Activated T-cell treated with anti-CD3 and anti-CD28 coated beads for 4 hours (primary cell): ENCODE measurements around the gene GABRR2.
"Not testable (repeated sequence)": the region's sequence is repeated elsewhere in the genome, so short reads cannot be mapped to it uniquely, and the experiment has no call there.

ENCODE experiments used
- DNase-seq: peaks from one replicate; pipeline ENCODE4 v3.0.0-alpha.2; 2020

The GABRR2 gene

DNA sequence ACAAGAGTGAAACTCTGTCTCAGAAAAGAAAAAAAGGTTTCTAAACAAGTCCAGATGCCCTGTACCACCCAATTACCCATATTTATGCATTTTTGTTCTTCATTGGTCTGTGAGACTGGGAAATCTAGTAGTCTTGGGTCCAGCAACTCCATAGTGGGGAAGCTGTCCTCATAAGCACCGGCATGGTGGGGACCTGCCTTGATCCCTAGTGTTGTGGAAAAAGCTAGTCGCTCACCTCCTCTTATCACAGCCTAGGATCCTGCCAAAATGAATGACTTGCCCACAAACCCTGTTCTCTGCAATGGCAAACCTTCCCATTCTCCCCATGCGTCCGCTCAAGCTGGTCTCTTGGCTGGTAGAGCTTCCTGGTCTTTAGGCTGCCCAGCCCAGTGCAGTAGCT, 59.7 kb downstream of the GABRR2 start:
- DNase-seq, result no peak

DNA sequence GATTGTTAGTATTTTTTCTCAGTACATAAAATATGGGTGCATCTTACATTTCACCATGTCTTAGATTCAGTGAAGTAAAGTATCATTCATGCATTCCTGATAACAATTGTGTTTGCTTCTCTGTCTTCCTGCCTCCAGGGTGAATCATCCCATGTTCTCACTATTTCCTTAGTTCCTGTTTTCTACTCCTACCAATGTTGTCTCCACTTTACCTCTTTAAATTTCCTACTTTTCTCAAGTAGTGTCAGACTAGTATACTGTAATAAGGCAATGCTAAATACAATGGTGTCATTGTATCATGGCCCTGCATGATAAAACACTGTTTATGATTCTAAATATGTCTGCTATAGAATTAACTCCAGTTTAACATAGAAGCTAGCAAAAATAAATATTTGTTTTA, 60.5 kb downstream of the GABRR2 start:
- DNase-seq, result no peak

DNA sequence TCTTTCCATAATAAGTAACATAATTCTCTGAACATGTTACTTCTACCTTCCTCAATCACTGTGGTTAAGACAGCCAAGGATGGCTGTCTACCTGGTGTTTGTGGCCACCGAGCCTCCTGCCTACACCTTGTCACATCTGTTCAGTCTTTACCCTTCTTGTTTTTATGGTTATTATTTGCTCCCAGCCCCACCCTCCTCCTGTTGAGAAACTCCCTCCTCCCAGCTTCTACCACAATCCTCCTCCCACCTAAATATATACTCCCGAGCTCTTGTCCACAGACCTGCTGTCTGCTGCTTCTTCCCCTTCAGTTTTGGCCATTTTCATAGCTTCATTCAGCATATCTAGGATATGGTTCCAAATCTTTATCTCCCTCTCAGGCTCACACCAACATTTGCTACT, 62.2 kb downstream of the GABRR2 start:
- DNase-seq, result no peak

DNA sequence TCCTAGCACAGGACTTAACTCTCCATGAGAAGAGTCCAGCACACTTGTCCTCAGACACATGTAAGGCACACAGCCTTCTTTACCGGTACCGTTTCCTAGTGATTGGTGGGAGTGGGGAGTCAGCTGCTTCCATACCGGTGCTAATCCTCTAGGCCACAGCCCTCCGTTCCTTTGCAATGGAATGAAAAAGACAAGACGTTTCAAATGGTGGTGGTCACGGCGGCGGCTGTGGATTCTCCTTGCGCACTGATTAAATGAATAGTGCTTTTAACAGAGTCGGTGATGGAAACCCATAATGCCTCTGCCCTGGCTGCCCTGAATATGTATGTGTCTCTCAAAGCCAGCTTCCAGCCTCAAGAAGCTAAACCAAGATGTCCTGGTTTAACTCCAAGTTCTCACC, 63.1 kb downstream of the GABRR2 start:
- no peak for DNase-seq

DNA sequence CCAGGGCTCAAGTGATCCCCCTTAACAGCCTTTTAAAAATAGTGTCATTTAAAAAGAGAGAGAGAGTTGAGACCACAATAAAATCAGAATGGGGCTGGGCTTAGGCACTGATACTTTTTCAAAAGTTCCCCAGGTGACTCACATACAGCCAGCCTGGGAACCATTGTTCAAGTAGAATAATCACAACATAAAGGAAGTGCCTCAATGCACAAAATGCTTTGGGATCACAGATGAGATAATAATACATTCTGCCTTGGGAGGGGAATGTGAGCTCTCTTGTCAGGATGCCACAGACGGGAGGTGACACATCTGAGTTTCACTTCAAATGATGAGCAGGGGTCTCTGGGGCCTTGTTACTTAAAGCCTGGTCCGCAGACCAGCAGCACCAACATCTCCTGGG, 63.9 kb downstream of the GABRR2 start:
- no peak for DNase-seq

DNA sequence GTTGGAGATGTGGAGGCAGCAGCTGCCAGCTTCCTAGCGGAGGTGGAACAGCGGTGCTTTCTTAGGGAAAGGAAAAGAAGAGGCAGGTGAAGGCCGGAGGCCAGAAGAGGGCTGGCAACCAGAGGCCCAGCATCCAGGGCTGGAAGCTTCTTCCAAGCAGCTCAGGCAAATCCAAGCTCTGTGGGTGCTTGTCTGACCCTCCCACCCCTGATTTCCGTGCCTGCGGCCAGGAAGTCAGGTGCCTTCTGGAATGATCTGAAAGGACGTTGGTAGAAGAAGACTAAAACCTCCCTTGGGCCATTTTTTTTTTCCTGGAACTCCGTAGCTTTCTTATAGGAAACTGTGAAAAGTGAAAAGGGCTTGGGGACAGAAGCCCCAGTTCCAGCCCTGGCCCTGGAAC, 64.9 kb downstream of the GABRR2 start:
- no peak for DNase-seq

DNA sequence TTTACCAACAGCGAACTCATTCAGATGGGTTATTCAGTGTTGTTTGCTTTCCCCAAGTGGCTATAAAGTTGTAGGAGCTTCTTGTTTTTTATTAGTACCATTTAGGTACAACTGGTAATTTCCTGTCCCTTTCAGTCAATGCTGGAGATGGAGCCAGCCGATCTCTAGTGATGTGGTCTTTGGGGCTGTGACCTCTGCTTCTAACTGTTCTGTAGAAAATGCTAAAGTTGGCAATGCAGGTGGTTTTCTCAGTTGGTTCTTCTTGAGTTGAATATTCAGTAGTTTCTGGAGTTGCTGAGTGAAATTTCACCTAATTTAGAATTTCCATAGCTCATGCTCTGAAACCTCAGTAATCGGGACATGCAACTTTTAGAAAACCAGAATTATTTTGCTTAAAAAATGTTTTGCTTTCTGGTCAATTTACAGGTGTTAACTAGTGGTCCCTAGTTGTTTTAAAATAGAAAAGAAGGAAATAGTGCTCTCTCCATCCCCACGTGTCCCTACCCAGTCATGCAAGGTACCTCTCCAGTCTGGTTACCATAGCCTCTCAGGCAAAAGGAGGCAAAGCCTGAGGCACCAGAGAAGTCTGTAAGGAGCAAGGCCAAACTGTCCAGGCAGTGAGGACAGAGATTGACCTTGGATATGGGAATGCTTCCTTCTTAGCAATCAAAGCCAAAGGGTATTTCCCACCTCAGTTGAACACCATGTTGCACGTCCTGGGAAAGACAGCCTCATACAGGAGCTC, 70.7 kb downstream of the GABRR2 start:
- DNase-seq, result no peak

DNA sequence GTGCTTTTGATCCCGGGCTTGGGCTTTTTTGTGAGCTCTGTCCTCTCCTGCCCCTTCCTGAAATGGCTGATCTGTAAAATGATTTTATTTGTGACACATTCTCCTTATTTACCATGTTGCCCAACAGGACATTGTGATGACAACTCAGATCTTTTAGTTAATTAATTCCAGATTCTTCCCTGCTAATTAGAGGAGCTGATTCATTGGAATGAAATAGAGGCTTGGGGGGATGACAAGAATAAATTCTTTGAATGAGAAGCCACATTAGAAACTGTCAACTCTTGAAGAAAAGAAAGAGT, 71.8 kb downstream of the GABRR2 start:
- no peak for DNase-seq

DNA sequence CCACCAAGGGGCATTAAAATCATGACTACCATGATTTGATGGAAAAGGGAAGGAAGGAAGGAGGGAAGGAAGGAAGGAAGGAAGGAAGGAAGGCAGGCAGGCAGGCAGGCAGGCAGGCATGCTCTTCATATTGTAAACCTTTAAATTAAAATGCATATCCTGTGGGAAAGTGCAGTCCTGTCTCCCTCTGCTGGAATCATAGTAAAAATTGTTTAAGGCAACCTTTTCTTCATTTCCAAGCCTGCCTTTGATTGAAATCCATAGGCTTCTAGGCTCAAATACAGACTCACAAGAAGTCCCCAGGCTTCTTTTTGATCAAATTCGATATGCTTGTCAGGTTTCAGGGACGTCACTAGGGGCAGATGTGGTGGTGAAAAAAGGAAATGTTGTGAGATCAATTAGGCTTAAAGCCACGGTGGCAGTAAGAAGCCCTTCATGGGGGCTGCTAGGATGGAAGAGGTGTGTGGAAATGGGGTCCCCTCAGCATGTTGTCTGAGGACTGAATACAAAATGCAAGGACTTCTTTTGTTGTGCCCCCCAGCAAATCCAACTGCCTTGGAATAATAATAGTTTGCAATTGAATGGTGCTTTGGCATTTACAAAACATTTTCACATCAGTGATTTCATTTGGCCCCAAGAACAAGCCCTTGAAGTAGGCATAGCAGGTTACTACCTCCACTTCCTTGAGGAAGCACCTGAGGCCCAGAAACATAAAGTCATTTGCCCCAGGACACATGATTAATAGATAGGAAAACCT, 72.3 kb downstream of the GABRR2 start:
- no peak for DNase-seq

DNA sequence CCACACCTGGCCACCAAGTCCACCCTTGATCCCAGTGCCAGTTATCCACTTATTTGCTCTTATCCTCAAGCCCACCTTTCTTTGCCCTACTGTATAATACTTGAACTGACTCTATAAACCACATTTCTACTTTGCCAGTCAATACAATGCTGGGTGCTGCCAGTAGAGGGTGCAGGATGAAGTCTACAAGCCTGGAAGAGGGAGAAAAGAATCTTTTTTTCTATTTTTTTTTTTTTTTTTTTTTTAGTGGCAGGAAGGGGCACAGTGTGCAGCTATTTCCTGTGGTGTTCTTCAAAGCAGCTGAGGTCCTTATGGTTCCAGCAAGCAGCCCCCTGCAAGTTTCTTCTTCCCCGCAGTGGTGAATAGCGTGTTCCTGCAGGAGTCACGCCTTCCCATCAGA, 75.8 kb downstream of the GABRR2 start:
- DNase-seq, result no peak

DNA sequence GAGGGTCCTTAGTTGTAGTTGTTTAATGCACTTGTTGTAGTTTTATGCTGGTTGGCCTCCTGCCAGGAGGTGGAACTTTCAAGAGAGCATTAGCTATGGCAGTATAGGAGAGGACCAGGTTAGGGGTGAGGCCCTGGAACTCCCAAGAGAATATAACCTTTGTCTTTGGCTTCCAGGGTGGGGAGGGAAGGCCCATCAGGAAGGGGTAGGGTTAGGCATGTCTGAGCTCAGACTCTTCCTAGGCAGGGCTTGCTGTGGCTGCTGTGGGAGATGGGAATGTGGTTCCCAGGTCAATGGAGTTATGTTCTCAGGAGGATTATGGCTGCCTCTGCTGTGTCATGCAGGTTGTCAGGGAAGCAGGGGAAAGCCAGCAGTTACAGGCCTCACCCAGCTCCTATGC, 77.9 kb downstream of the GABRR2 start:
- DNase-seq, result no peak

DNA sequence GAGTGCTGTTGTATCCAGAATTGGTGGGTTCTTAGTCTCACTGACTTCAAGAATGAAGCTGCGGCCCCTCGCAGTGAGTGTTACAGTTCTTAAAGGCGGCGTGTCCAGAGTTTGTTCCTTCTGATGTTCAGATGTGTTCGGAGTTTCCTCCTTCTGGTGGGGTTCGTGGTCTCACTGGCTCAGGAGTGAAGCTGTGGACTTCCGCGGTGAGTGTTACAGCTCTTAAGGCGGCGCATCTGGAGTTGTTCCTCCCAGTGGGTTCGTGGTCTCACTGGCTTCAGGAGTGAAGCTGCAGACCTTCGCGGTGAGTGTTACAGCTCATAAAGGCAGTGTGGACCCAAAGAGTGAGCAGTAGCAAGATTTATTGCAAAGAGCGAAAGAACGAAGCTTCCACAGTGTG, 81.5 kb downstream of the GABRR2 start:
- DNase-seq, result not testable (repeated sequence)

DNA sequence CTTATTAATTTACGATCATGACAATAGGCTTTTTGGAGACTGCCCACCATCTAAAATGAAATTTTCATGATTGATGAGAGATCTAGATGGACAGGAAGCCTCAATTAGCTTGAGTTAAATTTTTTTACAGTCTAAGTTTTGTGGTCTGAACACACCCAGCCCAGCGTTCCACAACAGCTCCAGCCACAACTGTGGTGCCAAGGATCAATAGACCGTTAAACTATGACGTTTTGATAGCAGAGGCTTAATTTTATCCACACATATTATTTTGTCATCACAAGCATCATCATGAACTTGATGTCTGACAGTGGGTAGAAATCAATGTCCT, 92.4 kb downstream of the GABRR2 start:
- no peak for DNase-seq

DNA sequence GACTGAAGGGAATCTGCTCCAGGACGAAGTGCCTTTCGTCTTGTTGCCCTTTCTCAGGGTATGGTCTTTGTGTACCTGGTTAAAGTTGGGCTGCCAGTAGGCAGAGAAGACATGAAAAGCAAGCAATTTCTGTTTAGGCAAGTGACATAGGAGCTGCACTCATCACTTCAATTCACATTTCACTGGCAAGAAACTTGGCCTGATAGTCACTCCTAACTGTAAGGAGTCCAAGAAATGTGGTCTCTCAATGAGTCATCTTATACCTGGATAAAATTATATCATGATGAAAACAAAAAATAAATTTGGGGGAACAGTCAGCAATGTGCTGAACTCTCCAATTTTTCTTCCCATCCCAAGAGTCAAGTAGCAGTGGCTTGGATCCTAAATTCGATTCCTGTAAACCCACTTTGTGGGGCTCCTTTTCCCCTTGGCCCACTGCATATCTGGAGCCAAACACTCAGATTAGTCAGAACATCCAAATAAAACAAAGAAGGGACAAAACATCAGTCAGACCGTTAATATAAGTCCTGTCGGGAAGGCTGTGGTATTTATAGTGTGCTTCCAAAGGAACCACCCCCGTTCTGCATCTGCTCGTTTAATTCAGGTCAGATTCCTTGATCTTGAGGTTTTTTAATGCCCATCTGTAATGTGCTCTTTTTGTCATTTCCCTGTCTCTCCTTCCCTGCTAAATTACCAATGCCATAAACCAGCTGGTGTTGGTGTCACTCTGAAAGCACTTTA, 93.0 kb downstream of the GABRR2 start:
- no peak for DNase-seq

DNA sequence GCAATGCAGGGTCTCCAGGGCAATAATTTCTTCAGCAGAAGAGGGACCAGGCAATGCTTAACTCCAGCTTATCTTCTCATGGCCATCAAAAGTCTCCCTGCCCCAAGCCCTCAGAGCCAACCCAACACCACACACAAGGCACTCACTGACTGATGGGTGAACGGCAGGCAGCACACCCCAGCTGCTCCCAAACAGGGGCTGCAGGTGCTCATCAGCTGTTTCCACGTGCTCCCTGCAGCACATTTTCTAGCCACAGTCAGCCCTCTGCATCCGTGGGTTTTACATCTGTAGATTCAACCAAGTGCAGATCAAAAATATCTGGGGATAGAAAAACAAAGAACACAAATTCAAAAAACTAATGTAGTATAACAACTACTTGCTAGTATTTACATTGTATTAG, 94.0 kb downstream of the GABRR2 start:
- no peak for DNase-seq

DNA sequence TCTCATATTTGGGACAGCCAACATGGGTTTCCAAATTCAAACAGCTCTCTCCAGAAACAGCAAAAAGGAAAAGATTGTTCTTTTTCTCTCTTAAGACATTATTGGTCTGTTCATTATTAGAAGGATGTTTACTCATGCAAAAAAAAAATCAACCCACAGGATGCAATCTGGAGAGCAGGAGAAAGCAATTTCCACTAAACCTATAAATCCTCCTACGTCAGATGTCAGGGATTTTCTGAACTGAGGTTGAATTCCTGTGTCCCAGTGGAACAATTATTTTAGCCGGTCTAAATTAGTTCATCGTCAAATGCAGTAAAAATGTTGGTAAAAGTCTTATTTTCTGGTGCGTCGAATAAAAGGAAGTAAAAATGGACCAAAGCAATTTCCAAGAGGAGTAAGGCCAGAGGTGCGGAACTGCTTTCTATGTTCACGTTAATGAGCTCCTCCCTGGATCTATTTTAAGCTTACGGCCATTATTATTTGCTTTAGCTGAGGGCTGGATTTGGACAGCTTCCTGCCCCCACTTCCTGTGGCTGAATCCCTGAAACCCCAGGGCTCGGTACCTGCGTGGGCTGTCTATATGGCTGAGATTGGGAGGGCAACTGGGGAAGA, 97.7 kb downstream of the GABRR2 start, which contains the start of gene GABRR1:
Gene GABRR1 (minus strand): TSS at position 60 of the 612 bp plus-strand sequence. CDS start 36 bp downstream, at position 24.
- no peak for DNase-seq

DNA sequence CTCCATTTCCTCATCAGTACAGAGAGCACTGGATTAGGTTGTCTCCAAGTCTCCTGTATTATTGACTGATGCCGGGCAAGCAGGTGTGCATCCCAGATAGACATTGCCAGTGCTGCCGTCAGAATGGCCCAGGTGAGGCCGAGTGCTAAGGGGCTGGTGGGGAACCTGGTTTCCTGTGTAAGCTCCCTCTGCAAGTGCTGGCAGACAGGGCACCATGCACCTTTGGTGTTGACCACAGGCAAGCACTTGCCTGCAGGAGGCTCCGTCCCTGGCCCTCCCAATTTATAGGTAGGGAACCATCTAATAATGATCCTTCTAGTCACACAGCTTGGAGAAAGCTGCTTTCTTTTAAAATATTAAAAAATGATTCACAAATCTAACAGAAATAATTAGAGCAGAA, 98.7 kb downstream of the GABRR2 start:
- DNase-seq, result no peak

DNA sequence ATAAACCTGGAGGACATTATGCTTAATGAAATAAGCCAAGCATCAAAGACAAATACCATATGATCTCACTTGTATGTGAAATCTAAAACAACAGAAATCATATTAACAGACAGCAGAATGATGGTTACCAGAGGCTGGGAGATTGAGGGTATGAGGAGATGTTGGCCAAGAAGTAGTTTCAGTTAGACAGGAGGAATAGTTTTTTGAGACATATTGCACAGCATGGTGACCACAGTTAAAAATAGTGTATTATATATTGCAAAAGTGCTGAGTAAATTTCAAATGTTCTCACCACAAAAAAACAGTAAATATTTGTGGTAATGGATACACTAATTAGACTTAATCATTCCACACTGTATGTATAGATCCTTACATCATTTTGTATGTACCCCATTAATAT, 99.7 kb downstream of the GABRR2 start:
- DNase-seq, result no peak

DNA sequence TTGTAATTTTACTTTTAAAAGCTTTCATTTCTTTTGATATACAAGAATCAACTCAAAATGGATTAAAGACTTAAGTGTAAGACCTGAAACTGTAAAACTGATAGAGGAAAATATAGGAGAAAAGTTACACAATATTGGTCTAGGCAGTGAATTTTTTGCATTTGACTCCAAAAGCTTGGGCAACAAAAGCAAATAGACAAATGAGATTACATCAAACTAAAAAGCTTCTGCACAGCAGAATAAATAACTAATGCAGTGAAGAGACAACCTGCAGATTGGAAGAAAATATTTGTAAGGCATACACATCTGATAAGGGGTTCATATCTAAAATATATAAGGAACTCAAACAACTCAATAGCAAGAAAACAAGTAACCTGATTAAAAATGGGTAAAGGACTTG, 100.9 kb downstream of the GABRR2 start:
- no peak for DNase-seq

DNA sequence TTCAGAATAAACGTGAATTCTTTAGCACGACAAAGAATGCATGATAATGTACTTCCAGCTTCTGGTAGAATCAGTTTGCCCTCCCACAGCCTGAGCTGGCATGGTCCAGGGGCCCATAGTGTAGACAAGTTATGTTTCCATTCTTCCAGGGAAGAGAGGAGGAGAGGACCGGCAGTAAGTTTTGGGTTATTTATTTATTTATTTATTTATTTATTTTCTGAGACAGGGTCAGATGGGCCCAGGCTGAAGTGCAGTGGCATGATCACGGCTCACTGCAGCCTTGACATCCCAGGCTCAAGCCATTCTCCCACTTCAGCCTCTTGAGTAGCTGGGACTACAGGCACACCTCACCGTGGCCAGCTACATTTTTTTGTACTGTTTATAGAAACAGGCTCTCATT, 102.6 kb downstream of the GABRR2 start:
- no peak for DNase-seq

DNA sequence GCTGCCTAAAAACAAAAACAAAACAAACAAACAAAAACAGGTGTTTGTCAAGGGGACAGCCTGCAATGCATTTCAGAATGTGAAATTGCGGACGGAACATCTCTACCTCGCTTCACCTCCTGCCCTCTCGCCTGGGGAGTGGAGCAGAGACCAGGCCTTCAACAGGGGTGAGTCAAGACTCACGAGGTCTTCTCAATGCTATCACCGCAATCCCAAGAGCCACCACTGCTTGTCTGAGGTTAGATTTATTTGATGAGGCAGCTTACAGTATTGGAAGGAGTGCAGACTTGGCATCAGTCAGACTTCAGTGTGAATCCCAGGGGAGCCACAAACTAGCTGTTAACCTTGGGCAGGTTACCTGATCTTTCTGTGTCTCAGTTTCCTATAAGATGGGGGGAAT, 105.6 kb downstream of the GABRR2 start:
- DNase-seq, result no peak

DNA sequence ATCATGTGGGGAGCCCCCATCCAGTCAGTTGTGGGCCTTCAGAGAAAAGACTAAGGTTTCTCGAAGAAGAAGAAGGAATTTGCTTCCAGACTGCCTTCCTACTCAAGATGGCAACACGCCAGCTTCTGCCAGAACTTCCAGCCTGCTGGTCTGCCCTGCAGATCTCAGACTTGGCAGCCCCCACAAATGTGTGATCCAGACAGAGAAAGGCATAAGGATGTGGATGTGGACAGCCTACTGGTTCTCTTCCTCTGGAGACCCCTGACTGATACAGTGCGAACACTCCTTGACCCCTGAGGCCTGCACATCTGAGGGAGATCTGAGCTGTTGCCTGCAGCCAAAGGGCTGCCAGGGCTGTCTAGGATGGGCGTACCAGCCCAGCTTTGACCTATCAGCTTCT, 106.5 kb downstream of the GABRR2 start:
- DNase-seq, result no peak
